Activated CD8-positive, alpha-beta T cell treated with anti-CD3 and anti-CD28 coated beads for 36 hours (primary cell): ENCODE measurements around the gene CDHR3. TPM values are rescaled to one million over a fixed set of nuclear protein-coding genes. Genes with fewer than 3 reads are reported as not detected.

ENCODE experiments used
- ATAC-seq: fragments of 200-7000 bp; cut with Tn5 transposase; one replicate; pipeline ENCODE4 v1.10.0; 2021; ENCODE audit warnings: mild to moderate bottlenecking, moderate library complexity
- CTCF ChIA-PET: fragments of 350-600 bp; sonication (Branson Sonifier 250); formaldehyde crosslinking; loops from one replicate; lab custom pipeline; 2021; ENCODE audit warnings: antibody characterized with exemption; lab: Charles Lee
- POLR2A ChIA-PET: fragments of 350-600 bp; sonication (Branson Sonifier 250); formaldehyde crosslinking; loops from one replicate; lab custom pipeline; 2021; ENCODE audit warnings: antibody characterized with exemption; lab: Charles Lee
- DNase-seq: peaks from one replicate; pipeline ENCODE4 v3.0.0-alpha.2; 2020
- H3K27ac Mint-ChIP-seq: one replicate; pipeline ENCODE4 v1.8.0; 2021; ENCODE audit warnings: mild to moderate bottlenecking, mixed read lengths
- H3K27me3 Mint-ChIP-seq: one replicate; pipeline ENCODE4 v1.8.0; 2021; ENCODE audit warnings: mixed read lengths
- H3K36me3 Mint-ChIP-seq: one replicate; pipeline ENCODE4 v1.8.0; 2021; ENCODE audit warnings: low read depth, mixed read lengths
- H3K4me1 Mint-ChIP-seq: one replicate; pipeline ENCODE4 v1.8.0; 2021; ENCODE audit warnings: low read depth, mixed read lengths
- H3K4me3 Mint-ChIP-seq: one replicate; pipeline ENCODE4 v1.8.0; 2021; ENCODE audit warnings: mild to moderate bottlenecking, moderate library complexity, mixed read lengths
- H3K9me3 Mint-ChIP-seq: one replicate; pipeline ENCODE4 v1.8.0; 2021; ENCODE audit warnings: mixed read lengths
- CTCF ChIP-seq: fragments of 200-600 bp; IDR thresholded peaks from one replicate; pipeline ENCODE4 v1.8.0; 2022; ENCODE audit warnings: antibody characterized with exemption, mild to moderate bottlenecking
- intact Hi-C: fragments of 100-400 bp; cut with micrococcal nuclease; formaldehyde crosslinking; loops from one replicate; pipeline ENCODE4 v1.10.0; 2022
- total RNA-seq, 2 experiments: library from RNA; stranded (reverse); gene quantifications; one replicate each; pipeline ENCODE4 v1.2.3, GENCODE V29; 2021

CDHR3 gene
- total RNA-seq, 2 experiments from 2014 or later, result 0.58 to 0.74 TPM

GRCh38 chr7:106031300-106032035 is 68.4 kb downstream of the CDHR3 start:
- POLR2A ChIA-PET, result no interaction called here

GRCh38 chr7:106032295-106032694 is 69.2 kb downstream of the CDHR3 start:
- H3K9me3 Mint-ChIP-seq, result no peaks in the 10 kb centered on the region
- DNase-seq, result no peak
- ATAC-seq, result no peak
- no peak overlapping the region for H3K27ac Mint-ChIP-seq
- no peak overlapping the region for H3K4me3 Mint-ChIP-seq
- H3K36me3 Mint-ChIP-seq, result no peaks in the 10 kb centered on the region
- intact Hi-C loops, result no loop called here
- ChIA-PET CTCF (interaction anchor here (14.7 kb wide), 1 partner anchor 10 kb away, joined by 104 read pairs; no protein-coding TSS in a partner anchor), POLR2A (no interaction called here)
- no peaks in the 10 kb centered on the region for H3K27me3 Mint-ChIP-seq
- peaks cover 8% of the 10 kb centered on the region for H3K4me1 Mint-ChIP-seq
- TF ChIP-seq CTCF, result no peak

More at GRCh38 chr7:106031300-106032035, 68.4 kb downstream of the CDHR3 start:
- DNase-seq, result no peak
- TF ChIP-seq CTCF, result no peak
- Mint-ChIP-seq H3K9me3 (no peaks in the 10 kb centered on the region), H3K27me3 (no peaks in the 10 kb centered on the region), H3K36me3 (no peaks in the 10 kb centered on the region), H3K4me1 (peaks cover 9% of the 10 kb centered on the region), H3K27ac (no peak overlapping the region), H3K4me3 (no peak overlapping the region)
- intact Hi-C loops, result no loop called here
- CTCF ChIA-PET, result interaction anchor here (0.9 to 14.7 kb wide), 4 partner anchors 11 to 378 kb away, joined by 3 to 104 read pairs (median 5); no protein-coding TSS in a partner anchor
- ATAC-seq, result no peak

GRCh38 chr7:106033735-106034134 is 70.7 kb downstream of the CDHR3 start:
- Mint-ChIP-seq H3K4me3 (no peak overlapping the region), H3K27me3 (no peaks in the 10 kb centered on the region), H3K9me3 (no peaks in the 10 kb centered on the region), H3K27ac (no peak overlapping the region), H3K36me3 (no peaks in the 10 kb centered on the region), H3K4me1 (peaks cover 8% of the 10 kb centered on the region)
- ChIA-PET CTCF (interaction anchor here (1.4 to 14.7 kb wide), 2 partner anchors 8 to 377 kb away, joined by 6 to 104 read pairs; no protein-coding TSS in a partner anchor), POLR2A (interaction anchor here (1.6 kb wide), 1 partner anchor 12 kb away, joined by 4 read pairs; no protein-coding TSS in a partner anchor)
- intact Hi-C loops, result no loop called here
- DNase-seq, result no peak
- no peak for ATAC-seq
- TF ChIP-seq CTCF, result no peak

- ChIA-PET CTCF (interaction anchor here (0.8 to 14.7 kb wide), 3 partner anchors 8 to 377 kb away, joined by 3 to 104 read pairs (median 6); no protein-coding TSS in a partner anchor), POLR2A (interaction anchor here (1.6 kb wide), 1 partner anchor 12 kb away, joined by 4 read pairs; no protein-coding TSS in a partner anchor)
- TF ChIP-seq CTCF, result no peak
Observed at GRCh38 chr7:106034383-106034782, 71.3 kb downstream of the CDHR3 start.

GRCh38 chr7:106035568-106035967 is 72.5 kb downstream of the CDHR3 start:
- CTCF ChIA-PET, result interaction anchor here (0.8 to 3.0 kb wide), 2 partner anchors 118 to 379 kb away, joined by 3 to 12 read pairs; no protein-coding TSS in a partner anchor
- no peak for ATAC-seq
- intact Hi-C loops, result no loop called here
- DNase-seq, result no peak
- H3K9me3 Mint-ChIP-seq, result no peaks in the 10 kb centered on the region
- no peak overlapping the region for H3K27ac Mint-ChIP-seq
- no peaks in the 10 kb centered on the region for H3K36me3 Mint-ChIP-seq
- POLR2A ChIA-PET, result no interaction called here
- peaks cover 14% of the 10 kb centered on the region for H3K4me1 Mint-ChIP-seq
- TF ChIP-seq CTCF, result no peak
- H3K27me3 Mint-ChIP-seq, result no peaks in the 10 kb centered on the region
- no peak overlapping the region for H3K4me3 Mint-ChIP-seq

More at GRCh38 chr7:106034383-106034782, 71.3 kb downstream of the CDHR3 start:
- H3K27me3 Mint-ChIP-seq, result no peaks in the 10 kb centered on the region
- intact Hi-C loops, result no loop called here
- DNase-seq (no peak), ATAC-seq (no peak)
- no peaks in the 10 kb centered on the region for H3K36me3 Mint-ChIP-seq
- no peak overlapping the region for H3K4me3 Mint-ChIP-seq
- peaks cover 8% of the 10 kb centered on the region for H3K4me1 Mint-ChIP-seq
- H3K9me3 Mint-ChIP-seq, result no peaks in the 10 kb centered on the region
- H3K27ac Mint-ChIP-seq, result no peak overlapping the region
